ENCODE measurements around the gene BATF2.

BATF2 gene

DNA sequence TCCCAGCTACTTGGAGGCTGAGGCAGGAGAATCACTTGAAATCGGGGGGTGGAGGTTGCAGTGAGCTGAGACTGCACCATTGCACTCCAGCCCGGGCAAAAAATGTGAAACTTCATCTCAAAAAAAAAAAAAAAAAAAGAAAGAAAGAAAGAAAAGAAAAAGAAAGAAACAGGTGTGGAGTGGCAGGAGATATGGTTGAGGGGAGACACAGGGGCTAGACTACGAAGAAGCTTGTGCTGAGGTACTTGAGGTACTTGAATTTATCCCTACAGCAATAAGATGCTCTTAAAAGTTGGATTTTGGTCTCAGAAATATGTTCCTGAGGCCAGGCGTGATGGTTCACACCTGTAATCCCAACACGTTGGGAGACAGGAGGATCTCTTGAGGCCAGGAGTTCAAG lies 22.6 kb downstream of the BATF2 start:
- TF ChIP-seq, protein P1, sequence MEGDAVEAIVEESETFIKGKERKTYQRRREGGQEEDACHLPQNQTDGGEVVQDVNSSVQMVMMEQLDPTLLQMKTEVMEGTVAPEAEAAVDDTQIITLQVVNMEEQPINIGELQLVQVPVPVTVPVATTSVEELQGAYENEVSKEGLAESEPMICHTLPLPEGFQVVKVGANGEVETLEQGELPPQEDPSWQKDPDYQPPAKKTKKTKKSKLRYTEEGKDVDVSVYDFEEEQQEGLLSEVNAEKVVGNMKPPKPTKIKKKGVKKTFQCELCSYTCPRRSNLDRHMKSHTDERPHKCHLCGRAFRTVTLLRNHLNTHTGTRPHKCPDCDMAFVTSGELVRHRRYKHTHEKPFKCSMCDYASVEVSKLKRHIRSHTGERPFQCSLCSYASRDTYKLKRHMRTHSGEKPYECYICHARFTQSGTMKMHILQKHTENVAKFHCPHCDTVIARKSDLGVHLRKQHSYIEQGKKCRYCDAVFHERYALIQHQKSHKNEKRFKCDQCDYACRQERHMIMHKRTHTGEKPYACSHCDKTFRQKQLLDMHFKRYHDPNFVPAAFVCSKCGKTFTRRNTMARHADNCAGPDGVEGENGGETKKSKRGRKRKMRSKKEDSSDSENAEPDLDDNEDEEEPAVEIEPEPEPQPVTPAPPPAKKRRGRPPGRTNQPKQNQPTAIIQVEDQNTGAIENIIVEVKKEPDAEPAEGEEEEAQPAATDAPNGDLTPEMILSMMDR (IDR thresholded peaks at IDR 0.05; ENCODE audit: low read length) = no peak
- TF ChIP-seq EZH2phosphoT487 (IDR thresholded peaks at IDR 0.05; ENCODE audit: low read length) = no peak
- H3K9ac ChIP-seq (ENCODE audit: low read length) = no peak overlapping the region
- no peaks in the 10 kb centered on the region for H3K79me2 ChIP-seq (ENCODE audit: low read length)
- DNase-seq = no peak
- no peak overlapping the region for H3K4me3 ChIP-seq (ENCODE audit: low read length)
- H3K9me2 ChIP-seq (replicated peaks; ENCODE audit: insufficient read depth, low read length) = no peaks in the 10 kb centered on the region
- H3F3A ChIP-seq (ENCODE audit: insufficient read depth, low read length) = no peaks in the 10 kb centered on the region
- H3K4me1 ChIP-seq (ENCODE audit: low read length) = no peaks in the 10 kb centered on the region
- no peaks in the 10 kb centered on the region for H3K36me3 ChIP-seq (replicated peaks; ENCODE audit: insufficient read depth, low read length)
- peak overlapping the region; percentile 30; the same call in 1 of the 2 replicates for H2AFZ ChIP-seq (ENCODE audit: low read length)
- H3K9me3 ChIP-seq (replicated peaks; ENCODE audit: insufficient read depth, low read length) = no peaks in the 10 kb centered on the region
- no peaks in the 10 kb centered on the region for H4K20me1 ChIP-seq (ENCODE audit: insufficient read depth, low read length)
- H3K4me2 ChIP-seq (ENCODE audit: low read depth, low read length) = peak overlapping the region; percentile 32; the same call in 1 of the 2 replicates
- no peak overlapping the region for H3K27ac ChIP-seq (ENCODE audit: low read length)
- H3K27me3 ChIP-seq (replicated peaks; ENCODE audit: insufficient read depth, low read length) = no peaks in the 10 kb centered on the region

DNA sequence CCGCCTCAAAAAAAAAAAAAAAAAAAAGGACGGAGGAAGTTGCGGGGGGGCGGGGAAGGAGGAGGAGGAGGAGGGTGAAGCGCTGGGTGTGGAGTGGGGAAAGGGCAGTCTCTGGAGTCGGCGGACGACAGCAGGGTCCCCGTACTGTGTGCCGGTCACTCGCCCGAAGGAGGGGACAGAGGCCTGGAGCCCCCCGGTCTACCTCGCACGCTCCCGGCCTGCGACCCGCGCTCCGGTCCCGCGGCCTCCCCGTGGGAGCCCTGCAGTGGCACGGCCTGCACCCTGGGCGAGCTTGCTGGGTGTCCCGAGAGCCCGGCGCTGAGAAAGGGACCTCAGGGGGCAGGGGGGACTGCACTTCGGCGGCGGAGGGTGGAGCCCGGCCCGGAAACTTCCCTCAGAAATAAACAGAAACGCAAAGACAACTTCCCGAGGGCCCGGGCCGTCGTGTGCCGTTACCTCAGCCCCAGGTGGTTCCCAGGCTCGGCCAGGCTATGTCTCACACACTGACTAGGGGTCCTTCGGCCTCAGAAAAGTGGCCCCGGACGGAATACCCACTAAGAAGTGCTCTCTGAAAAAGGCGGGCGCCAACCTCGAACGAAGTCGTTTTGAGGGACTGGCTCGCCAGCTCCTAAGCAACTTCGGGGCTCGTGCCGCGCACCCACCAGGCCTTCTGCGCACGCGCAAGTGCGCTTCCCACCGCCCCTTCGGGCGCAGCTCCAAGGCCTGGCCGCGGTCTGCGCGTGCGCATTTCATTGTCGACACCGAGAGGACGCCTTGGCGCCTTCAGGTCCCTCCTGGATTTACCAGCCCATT lies 25.1 kb downstream of the BATF2 start, which contains the start of gene MAJIN:
Gene MAJIN, minus strand, starts transcription at position 688 of the 813 bp plus-strand sequence. CDS start 12,703 bp downstream, outside the sequence.
- H3F3A ChIP-seq (ENCODE audit: insufficient read depth, low read length) = no peaks in the 10 kb centered on the region
- H3K9me2 ChIP-seq (replicated peaks; ENCODE audit: insufficient read depth, low read length) = no peaks in the 10 kb centered on the region
- H3K9ac ChIP-seq (ENCODE audit: low read length) = no peak within 1 kb of the TSS
- DNase-seq = no peak
- no peak within 1 kb of the TSS for H3K4me2 ChIP-seq (ENCODE audit: low read depth, low read length)
- no peaks in the 10 kb centered on the region for H3K36me3 ChIP-seq (replicated peaks; ENCODE audit: insufficient read depth, low read length)
- H3K79me2 ChIP-seq (ENCODE audit: low read length) = no peaks in the 10 kb centered on the region
- no peaks in the 10 kb centered on the region for H4K20me1 ChIP-seq (ENCODE audit: insufficient read depth, low read length)
- H3K4me3 ChIP-seq (ENCODE audit: low read length) = no peak within 1 kb of the TSS
- TF ChIP-seq, protein P1 (IDR thresholded peaks at IDR 0.05; ENCODE audit: low read length) = no peak
- TF ChIP-seq EZH2 (optimal IDR thresholded peaks at IDR 0.05; ENCODE audit: low read depth, low read length) (no peak), EZH2phosphoT487 (IDR thresholded peaks at IDR 0.05; ENCODE audit: low read length) (no peak)
- no peaks in the 10 kb centered on the region for H3K4me1 ChIP-seq (ENCODE audit: low read length)
- no peak within 1 kb of the TSS for H3K27ac ChIP-seq (ENCODE audit: low read length)
- no peaks in the 10 kb centered on the region for H3K27me3 ChIP-seq (replicated peaks; ENCODE audit: insufficient read depth, low read length)
- H2AFZ ChIP-seq (ENCODE audit: low read length) = no peak within 1 kb of the TSS
- no peaks in the 10 kb centered on the region for H3K9me3 ChIP-seq (replicated peaks; ENCODE audit: insufficient read depth, low read length)

DNA sequence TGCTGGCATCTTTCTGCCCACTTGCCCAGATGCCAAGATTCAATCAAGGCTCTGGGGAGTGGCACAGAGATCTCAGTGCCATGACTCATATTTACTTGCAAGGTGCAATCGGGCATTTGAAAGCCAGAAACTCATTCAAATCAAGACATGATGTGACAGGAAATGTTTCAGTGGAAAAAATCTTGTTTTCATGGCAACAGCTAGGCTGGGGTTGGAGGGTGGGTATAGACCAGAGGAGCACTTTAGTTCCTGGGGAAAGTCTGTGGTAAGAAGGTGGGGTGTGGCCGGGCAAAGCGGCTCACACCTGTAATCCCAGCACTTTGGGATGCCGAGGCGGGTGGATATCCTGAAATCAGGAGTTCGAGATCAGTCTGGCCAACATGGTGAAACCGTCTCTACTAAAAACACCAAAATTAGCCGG lies 26.0 kb downstream of the BATF2 start:
- no peaks in the 10 kb centered on the region for H4K20me1 ChIP-seq (ENCODE audit: insufficient read depth, low read length)
- DNase-seq = no peak
- H3F3A ChIP-seq (ENCODE audit: insufficient read depth, low read length) = no peaks in the 10 kb centered on the region
- no peaks in the 10 kb centered on the region for H3K36me3 ChIP-seq (replicated peaks; ENCODE audit: insufficient read depth, low read length)
- H2AFZ ChIP-seq (ENCODE audit: low read length) = no peak overlapping the region
- H3K4me2 ChIP-seq (ENCODE audit: low read depth, low read length) = no peak overlapping the region
- H3K27me3 ChIP-seq (replicated peaks; ENCODE audit: insufficient read depth, low read length) = no peaks in the 10 kb centered on the region
- H3K4me1 ChIP-seq (ENCODE audit: low read length) = no peaks in the 10 kb centered on the region
- H3K9ac ChIP-seq (ENCODE audit: low read length) = no peak overlapping the region
- TF ChIP-seq EZH2 (optimal IDR thresholded peaks at IDR 0.05; ENCODE audit: low read depth, low read length) (no peak), EZH2phosphoT487 (IDR thresholded peaks at IDR 0.05; ENCODE audit: low read length) (no peak)
- TF ChIP-seq, protein P1 (IDR thresholded peaks at IDR 0.05; ENCODE audit: low read length) = no peak
- no peaks in the 10 kb centered on the region for H3K9me3 ChIP-seq (replicated peaks; ENCODE audit: insufficient read depth, low read length)
- no peak overlapping the region for H3K27ac ChIP-seq (ENCODE audit: low read length)
- no peak overlapping the region for H3K4me3 ChIP-seq (ENCODE audit: low read length)
- no peaks in the 10 kb centered on the region for H3K79me2 ChIP-seq (ENCODE audit: low read length)
- H3K9me2 ChIP-seq (replicated peaks; ENCODE audit: insufficient read depth, low read length) = no peaks in the 10 kb centered on the region

Data from MM.1S (cell line).